IPS-18c (cell line): Measurements from ENCODE around the gene P2RY12.

ENCODE experiments used
- H3K4me3 ChIP-seq: 2 replicates; pipeline ENCODE4 v1.7.0; 2013; ENCODE audit warnings: low read depth, mild to moderate bottlenecking, low read length, moderate library complexity; ENCODE audit not compliant: insufficient read depth
- H3K9me3 ChIP-seq: one replicate; pipeline ENCODE4 v1.6.1; 2013; ENCODE audit warnings: mild to moderate bottlenecking, low read length, moderate library complexity; ENCODE audit not compliant: control insufficient read depth, insufficient read depth

Gene P2RY12

DNA sequence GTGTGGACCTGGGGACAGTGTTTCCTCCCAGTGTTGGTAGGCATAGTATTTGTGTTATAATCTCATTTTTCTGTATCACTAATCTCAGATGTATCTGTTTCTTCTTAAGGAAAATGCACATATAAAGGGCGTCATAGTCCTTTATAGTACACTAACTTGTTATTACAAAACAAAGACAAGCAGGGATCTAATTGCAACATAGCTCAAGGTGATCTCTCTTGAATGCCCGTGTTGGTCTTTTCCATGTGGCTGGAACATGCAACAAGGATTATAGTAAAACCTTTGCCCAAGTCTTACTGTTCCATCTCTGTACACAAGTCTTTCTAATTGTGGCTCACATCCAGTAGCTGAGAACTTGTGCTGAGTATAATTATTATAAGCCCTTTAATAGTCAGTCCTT, 64.4 kb downstream of the P2RY12 start:
- H3K4me3 ChIP-seq = no peak overlapping the region
- no peaks in the 10 kb centered on the region for H3K9me3 ChIP-seq

- no peaks in the 10 kb centered on the region for H3K9me3 ChIP-seq
- no peak overlapping the region for H3K4me3 ChIP-seq
These were observed 64.9 kb downstream of the P2RY12 start for GRCh38 chr3:151319628-151320027.

DNA sequence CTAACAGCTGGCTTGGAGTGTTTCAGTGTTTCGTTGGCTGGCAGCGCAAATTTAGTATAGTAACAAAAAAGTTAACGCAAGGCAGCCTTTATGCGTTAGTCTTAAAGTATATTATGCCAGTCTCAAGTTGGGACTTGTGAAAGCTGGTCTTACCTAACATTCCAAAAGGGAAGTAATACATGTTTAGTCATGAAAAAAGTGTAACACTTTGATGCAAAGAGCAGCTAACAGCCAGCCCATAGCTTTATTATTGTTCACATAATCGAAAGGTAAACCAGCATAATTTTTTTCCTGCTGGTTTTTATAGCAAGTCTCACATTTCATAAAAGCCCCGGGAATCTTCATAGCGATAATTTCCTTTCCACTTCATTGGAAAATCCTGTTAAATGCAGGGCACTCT, 65.6 kb downstream of the P2RY12 start:
- H3K4me3 ChIP-seq = no peak overlapping the region
- no peaks in the 10 kb centered on the region for H3K9me3 ChIP-seq

DNA sequence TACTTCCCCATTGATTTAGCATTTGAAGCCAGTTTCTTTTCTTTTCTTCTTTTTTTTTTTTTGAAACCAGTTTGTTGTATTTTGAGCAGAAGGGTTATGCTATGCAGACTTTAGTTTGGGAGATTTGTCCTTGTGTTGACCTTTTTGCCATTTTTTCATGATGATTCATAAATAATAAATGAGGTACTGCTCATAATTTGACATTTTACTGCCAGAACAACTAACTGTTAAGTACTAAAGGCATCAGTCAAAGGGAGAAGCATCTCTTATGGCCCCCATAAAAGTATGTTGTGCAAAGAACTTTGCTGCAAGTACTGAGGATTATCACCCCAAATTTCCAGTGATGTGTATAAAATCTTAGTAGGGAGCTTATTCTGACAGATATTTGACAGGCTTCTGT, 66.2 kb downstream of the P2RY12 start:
- no peaks in the 10 kb centered on the region for H3K9me3 ChIP-seq
- no peak overlapping the region for H3K4me3 ChIP-seq

DNA sequence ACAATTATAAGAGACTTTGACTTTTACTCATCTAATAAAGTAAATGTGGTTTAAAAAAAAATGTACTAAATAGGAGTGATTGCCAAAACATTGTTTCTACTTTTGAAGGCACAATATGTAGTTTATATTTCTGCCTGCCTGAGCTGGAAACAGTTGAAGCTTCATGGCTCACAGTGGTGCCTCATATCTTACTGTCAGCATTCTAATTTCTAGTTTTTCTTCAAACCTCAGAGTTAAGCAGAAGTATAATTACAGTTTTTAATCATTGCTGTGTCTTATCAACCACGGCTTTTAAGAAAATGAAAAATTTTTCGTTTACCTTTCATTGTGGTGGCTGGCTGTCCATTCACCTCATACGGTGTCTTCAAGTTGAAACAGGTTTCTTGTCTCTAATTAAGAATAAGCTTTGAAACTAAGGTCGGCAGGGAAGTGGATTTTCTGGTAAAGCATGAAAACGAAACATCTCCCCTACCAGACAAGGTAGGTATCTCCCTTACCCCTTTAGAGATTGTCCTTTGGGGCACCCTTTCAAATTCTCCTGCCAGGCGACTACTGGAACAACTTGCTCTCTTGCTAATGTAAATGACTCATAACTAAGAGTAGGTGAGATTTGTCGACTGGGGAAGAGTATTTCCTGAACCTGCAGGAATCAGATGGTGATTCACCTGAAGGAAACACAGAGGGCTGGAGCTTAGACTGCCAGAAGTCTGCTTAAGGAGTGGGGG, 68.1 kb downstream of the P2RY12 start, which contains the start of gene GPR87:
Gene GPR87 (minus strand): TSS at position 554 of the 725 bp plus-strand sequence. CDS start 16,720 bp downstream, outside the sequence.
- Histone ChIP-seq H3K9me3 (no peaks in the 10 kb centered on the region), H3K4me3 (no peak within 1 kb of the TSS)

- Histone ChIP-seq H3K4me3 (no peak overlapping the region), H3K9me3 (no peaks in the 10 kb centered on the region)
These were observed 68.7 kb downstream of the P2RY12 start for GRCh38 chr3:151315846-151316245.

DNA sequence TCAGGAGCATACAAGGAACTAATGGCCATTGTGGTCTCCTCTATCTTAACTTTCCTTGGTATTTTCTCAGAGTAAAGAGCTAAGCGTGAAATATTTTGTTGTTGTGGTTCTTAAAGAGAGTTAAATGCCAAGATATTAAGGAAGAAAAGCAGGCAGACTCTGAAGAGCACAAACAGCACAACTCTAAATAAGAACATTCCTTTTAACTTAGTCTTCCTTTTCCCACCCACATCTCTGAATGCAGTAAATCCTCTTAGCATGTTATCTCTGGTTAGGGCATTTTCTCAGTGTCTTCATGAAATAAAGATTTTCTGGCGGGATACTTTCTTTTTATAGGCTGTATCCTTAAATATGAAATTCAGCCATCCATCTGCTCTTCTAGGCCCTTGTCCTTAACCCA, 69.4 kb downstream of the P2RY12 start:
- Histone ChIP-seq H3K9me3 (no peaks in the 10 kb centered on the region), H3K4me3 (no peak overlapping the region)

GRCh38 chr3:151314593-151314992, 70.0 kb downstream of the P2RY12 start:
- H3K4me3 ChIP-seq = no peak overlapping the region
- no peaks in the 10 kb centered on the region for H3K9me3 ChIP-seq

GRCh38 chr3:151314137-151314536, 70.4 kb downstream of the P2RY12 start:
- Histone ChIP-seq H3K9me3 (no peaks in the 10 kb centered on the region), H3K4me3 (no peak overlapping the region)

DNA sequence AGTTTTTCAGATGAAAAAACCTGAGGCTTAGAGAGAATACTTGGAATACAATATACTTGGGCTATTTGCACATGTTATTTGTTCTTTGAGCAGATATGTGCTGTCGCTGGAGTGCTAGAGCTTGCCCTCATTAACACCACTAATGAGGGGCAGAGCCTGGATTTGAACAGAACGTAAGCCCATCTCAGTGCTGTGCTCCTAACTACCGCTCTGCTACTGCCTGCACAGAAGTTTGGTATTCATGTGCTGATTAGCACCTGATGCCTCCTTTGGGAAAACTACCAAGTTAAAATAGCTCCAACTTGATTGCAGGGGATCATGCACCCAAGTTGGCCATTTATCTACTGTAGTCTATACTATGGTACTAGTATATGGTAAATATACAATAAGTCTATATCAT, 71.6 kb downstream of the P2RY12 start:
- Histone ChIP-seq H3K4me3 (no peak overlapping the region), H3K9me3 (no peaks in the 10 kb centered on the region)

DNA sequence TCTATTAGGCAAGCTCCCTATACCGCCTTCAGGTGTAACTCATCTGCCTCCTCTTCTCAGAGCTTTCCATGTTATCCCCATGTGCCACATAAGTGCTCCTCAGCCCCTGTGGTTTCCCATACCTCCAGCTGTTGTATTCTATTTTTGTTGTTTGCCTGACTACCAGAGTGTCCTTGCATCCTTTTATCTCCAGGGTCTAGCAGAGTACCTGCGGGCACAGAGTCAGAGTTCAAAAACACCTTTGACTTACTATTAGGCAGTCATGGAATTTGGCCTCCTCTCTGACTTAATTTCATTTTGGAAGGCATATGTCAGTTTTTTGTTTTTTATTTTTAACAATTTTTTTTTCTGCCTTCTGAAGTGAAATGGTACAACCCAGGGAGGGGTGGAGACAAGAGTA, 75.0 kb downstream of the P2RY12 start:
- Histone ChIP-seq H3K9me3 (no peaks in the 10 kb centered on the region), H3K4me3 (no peak overlapping the region)

DNA sequence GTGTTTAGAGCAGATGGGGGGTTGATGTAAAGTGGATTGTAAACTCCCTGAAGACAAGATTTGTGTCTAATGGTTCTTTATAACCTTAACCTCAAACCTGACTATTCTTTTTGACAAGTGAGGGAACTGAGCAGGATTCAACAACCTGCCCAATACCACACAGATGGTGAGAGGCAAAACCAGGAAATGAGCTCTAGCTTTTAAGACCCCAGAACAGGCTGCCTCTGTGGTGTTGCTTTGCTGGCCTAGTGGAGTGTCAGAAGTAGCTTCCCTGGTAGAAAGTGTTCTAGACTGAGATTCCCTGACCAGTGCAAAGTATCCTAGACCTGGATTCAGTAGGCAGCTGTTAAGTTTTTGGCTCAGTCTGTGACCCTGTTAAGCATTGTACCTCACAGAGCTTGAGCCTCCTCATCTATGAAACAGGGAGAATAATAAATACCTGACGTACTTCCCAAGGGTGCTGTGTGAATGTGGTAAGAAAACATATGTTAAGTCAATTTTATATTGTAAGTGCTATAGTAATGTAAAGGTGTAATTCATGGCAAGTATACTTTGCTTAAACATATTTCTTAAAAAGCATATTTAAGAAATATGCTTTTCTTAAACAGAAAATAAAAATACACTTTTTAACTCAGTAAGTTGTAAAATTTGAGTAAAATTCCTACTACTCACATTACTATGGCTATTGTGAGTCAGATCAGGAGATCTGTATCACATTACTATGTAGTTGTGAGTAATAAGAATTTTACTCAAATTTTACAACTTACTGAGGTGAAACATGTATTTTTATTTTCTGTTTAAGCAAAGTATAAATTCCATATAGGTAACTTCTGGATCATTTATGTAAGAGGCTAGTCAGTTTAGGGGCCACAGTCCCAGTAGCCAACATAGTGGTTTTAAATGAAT, 76.7 kb downstream of the P2RY12 start:
- Histone ChIP-seq H3K9me3 (no peaks in the 10 kb centered on the region), H3K4me3 (no peak overlapping the region)

- H3K4me3 ChIP-seq = no peak overlapping the region
- H3K9me3 ChIP-seq = no peaks in the 10 kb centered on the region
These were observed 77.4 kb downstream of the P2RY12 start for GRCh38 chr3:151307131-151307530.

- H3K9me3 ChIP-seq = no peaks in the 10 kb centered on the region
- no peak overlapping the region for H3K4me3 ChIP-seq
These were observed 78.3 kb downstream of the P2RY12 start for GRCh38 chr3:151306168-151306810.

DNA sequence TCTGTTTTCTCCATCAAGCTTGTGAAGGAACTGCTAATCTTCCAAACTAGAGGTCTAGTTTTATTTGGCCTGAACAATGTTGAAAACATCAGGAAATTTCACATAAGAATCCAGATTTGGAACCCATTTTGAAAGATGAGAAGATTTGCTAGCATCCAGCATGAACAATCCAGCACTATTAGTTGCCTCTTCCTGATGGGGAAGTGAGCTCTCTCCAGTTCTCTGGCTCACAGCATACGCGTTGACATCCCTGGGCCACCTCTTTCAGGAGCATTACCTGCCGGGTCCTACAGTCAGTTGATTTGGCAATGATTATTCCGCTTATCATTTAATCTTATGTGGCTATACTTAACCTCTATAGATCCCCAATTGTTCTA, 78.8 kb downstream of the P2RY12 start:
- Histone ChIP-seq H3K4me3 (no peak overlapping the region), H3K9me3 (no peaks in the 10 kb centered on the region)

- H3K4me3 ChIP-seq = no peak overlapping the region
These were observed 79.3 kb downstream of the P2RY12 start for GRCh38 chr3:151305060-151305774.

DNA sequence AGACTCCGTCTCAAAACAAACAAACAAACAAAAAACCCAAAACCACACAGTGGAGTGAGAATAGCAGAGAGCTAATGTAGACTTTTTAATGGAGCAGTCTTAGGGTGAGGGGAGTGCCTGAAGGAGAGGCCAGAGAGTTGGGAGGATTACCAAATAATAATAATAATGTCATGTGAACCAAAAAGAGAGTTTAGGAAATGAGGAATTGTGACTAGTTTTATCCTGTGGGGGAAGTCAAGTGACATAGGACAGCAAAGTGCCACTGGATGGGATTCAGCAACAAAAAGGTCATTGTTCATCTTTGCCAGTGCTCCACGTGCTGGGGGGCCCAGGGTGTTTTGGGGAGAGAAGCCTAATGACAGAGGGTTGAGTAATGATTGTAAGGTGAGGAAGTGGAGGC, 80.8 kb downstream of the P2RY12 start:
- H3K9me3 ChIP-seq = no peaks in the 10 kb centered on the region
- no peak overlapping the region for H3K4me3 ChIP-seq

More at GRCh38 chr3:151305060-151305774, 79.3 kb downstream of the P2RY12 start:
- H3K9me3 ChIP-seq = no peaks in the 10 kb centered on the region
